Esophagus squamous epithelium (tissue), 5 donors: Measurements from ENCODE around the gene IFT122. TPM values are rescaled to one million over a fixed set of nuclear protein-coding genes. Genes with fewer than 3 reads are reported as not detected.

Source experiments
- DNase-seq: peaks from one replicate; lab custom pipeline; 2025; lab: John Stamatoyannopoulos, UW
- H3K27ac ChIP-seq, 4 donors: fragments of 200-600 bp; sonication (generic); one replicate each; pipeline ENCODE4 v1.5.1; 2016 to 2019; ENCODE audit warnings: mild to moderate bottlenecking in 1 of 4
- H3K27me3 ChIP-seq, 4 donors: fragments of 200-600 bp; sonication (generic); 1 replicate in 3 of 4; 2 replicates in 1 of 4; pipeline versions ENCODE4 v1.5.1 to v1.6.0; 2017 to 2021; ENCODE audit warnings: antibody characterized with exemption in 1 of 4
- H3K36me3 ChIP-seq, 3 donors: fragments of 200-600 bp; sonication (generic); one replicate each; pipeline ENCODE4 v1.5.1; 2016 to 2019
- H3K4me1 ChIP-seq, 3 donors: fragments of 200-600 bp; sonication (generic); one replicate each; pipeline ENCODE4 v1.5.1; 2017 to 2019
- H3K4me3 ChIP-seq, 4 donors: fragments of 200-600 bp; sonication (generic); 1 replicate in 3 of 4; 2 replicates in 1 of 4; pipeline ENCODE4 v1.5.1; 2016 to 2019; ENCODE audit warnings: mild to moderate bottlenecking in 2 of 4, moderate library complexity in 1 of 4
- H3K9me3 ChIP-seq, 3 donors: fragments of 200-600 bp; sonication (generic); one replicate each; pipeline ENCODE4 v1.5.1; 2016 to 2019
- POLR2A ChIP-seq, 4 donors: fragments of 450-650 bp; IDR thresholded peaks; one replicate each; pipeline ENCODE4 v1.6.1; 2017; ENCODE audit warnings: antibody characterized with exemption in 4 of 4, mild to moderate bottlenecking in 4 of 4, moderate library complexity in 3 of 4
- WGBS, 2 donors: methylation state at CpG; one replicate each; pipeline ENCODE4 v1.1.5; 2018; 5-methylcytosine and 5-hydroxymethylcytosine counted together
- intact Hi-C: fragments of 100-400 bp; cut with DNase I; formaldehyde crosslinking; loops from one replicate; pipeline ENCODE4 v1.15.0; 2022
- total RNA-seq, 4 donors: library from RNA; depleted of rRNA; stranded (reverse); fragments of >200 nt; gene quantifications; one replicate each; pipeline ENCODE4 v1.1.0, GENCODE V29; 2016
- TF ChIP-seq, protein P1 (sequence below), 6 experiments: fragments of 450-650 bp in 4 of 6; fragments of 200-600 bp in 2 of 6; sonication (generic) in 2 of 6; IDR thresholded peaks; one replicate each; pipeline ENCODE4 v1.5.1; 2016 to 2019; ENCODE audit warnings: antibody characterized with exemption in 6 of 6, mild to moderate bottlenecking in 4 of 6, moderate library complexity in 4 of 6
- donor health status: DM: yes; HTN: yes; CAD: no.

IFT122 gene
- total RNA-seq, 4 donors from 2014 or later: 6.0 to 26.5 (median 11.5) TPM

- no peak for TF ChIP-seq POLR2A (IDR thresholded peaks at IDR 0.05)
- TF ChIP-seq, protein P1, sequence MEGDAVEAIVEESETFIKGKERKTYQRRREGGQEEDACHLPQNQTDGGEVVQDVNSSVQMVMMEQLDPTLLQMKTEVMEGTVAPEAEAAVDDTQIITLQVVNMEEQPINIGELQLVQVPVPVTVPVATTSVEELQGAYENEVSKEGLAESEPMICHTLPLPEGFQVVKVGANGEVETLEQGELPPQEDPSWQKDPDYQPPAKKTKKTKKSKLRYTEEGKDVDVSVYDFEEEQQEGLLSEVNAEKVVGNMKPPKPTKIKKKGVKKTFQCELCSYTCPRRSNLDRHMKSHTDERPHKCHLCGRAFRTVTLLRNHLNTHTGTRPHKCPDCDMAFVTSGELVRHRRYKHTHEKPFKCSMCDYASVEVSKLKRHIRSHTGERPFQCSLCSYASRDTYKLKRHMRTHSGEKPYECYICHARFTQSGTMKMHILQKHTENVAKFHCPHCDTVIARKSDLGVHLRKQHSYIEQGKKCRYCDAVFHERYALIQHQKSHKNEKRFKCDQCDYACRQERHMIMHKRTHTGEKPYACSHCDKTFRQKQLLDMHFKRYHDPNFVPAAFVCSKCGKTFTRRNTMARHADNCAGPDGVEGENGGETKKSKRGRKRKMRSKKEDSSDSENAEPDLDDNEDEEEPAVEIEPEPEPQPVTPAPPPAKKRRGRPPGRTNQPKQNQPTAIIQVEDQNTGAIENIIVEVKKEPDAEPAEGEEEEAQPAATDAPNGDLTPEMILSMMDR (IDR thresholded peaks at IDR 0.05): no peak
- peaks cover 0 to 78% (median 41%) of the 10 kb centered on the region in 3 donors for H3K4me1 ChIP-seq
- WGBS, 2 donors: 0 to 1% methylated on average over 7 to 9 of the region's 17 CpGs
- H3K4me3 ChIP-seq: peak overlapping the region; percentile 64 to 93 (median 84)
- H3K27me3 ChIP-seq: no peaks in the 10 kb centered on the region
- peak; percentile 49 for DNase-seq
- H3K9me3 ChIP-seq: no peaks in the 10 kb centered on the region
- peaks cover 0 to 37% (median 0%) of the 10 kb centered on the region in 3 donors for H3K36me3 ChIP-seq
- intact Hi-C loops: no loop called here
- H3K27ac ChIP-seq: peak overlapping the region; percentile 89 to 99 (median 91)
Observed at GRCh38 chr3:129439226-129439816, 703 bp upstream of the IFT122 start.

GRCh38 chr3:129440618-129441190 is 680 bp downstream of the IFT122 start:
- peak overlapping the region; percentile 64 to 93 (median 84) for H3K4me3 ChIP-seq
- H3K4me1 ChIP-seq: peaks cover 0 to 80% (median 37%) of the 10 kb centered on the region in 3 donors
- H3K27me3 ChIP-seq: no peaks in the 10 kb centered on the region
- no peak for DNase-seq
- no peak for TF ChIP-seq POLR2A (IDR thresholded peaks at IDR 0.05)
- TF ChIP-seq, protein P1 (IDR thresholded peaks at IDR 0.05): no peak
- intact Hi-C loops: no loop called here
- H3K36me3 ChIP-seq: peaks cover 0 to 23% (median 0%) of the 10 kb centered on the region in 3 donors
- 3% methylated on average over 9 of the region's 9 CpGs for WGBS, 2 donors
- no peaks in the 10 kb centered on the region for H3K9me3 ChIP-seq
- peak overlapping the region; percentile 89 to 99 (median 91) for H3K27ac ChIP-seq

DNA sequence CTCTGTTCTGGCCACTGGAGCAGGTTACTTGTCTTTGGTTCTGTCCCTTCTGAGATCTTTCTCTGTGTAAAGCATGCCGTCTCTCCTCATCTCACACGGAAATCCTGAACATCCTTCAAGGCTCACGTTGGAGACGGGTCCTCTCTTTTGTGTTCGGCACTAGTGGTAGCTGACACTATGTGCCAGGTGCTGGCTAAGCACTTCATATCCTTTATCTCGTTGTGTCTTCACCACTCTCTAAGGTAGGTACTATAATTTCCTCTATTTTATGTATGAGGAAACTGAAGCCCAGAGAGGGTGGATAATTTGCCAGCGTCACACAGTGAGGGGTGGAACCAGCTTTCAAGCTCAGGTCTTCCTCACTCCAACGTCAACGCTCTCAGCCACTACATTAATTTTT is 1.2 kb downstream of the IFT122 start:
- Histone ChIP-seq H3K36me3 (peaks cover 0 to 18% (median 0%) of the 10 kb centered on the region in 3 donors), H3K4me3 (peak overlapping the region in 3 of 4 donors; percentile 64 to 93 (median 74)), H3K9me3 (no peaks in the 10 kb centered on the region), H3K27ac (peak overlapping the region; percentile 89 to 99 (median 91)), H3K4me1 (peaks cover 0 to 78% (median 37%) of the 10 kb centered on the region in 3 donors), H3K27me3 (no peaks in the 10 kb centered on the region)
- intact Hi-C loops: no loop called here
- WGBS, 2 donors: 10 to 37% methylated on average over 9 of the region's 9 CpGs
- TF ChIP-seq POLR2A (IDR thresholded peaks at IDR 0.05): no peak
- no peak for DNase-seq

DNA sequence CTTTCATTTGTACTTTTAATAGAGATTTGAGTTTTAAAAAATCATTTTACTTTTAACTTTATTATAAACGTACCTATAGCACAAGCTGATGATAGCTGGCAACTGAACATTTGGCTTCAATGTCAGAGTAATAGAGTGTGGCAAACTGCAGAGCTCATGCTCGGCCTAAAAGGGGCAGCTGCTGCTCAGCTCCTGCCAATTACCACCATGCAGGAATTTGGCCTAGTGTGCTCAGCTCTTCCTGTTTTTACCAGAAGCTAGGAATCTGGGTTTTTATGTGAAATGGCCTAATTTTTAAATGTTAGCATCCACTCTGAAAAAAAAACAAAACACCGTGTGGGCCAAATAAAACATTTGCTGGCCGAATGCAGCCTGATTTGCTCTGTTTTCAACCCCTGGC is 1.8 kb downstream of the IFT122 start:
- TF ChIP-seq, protein P1 (IDR thresholded peaks at IDR 0.05): no peak
- TF ChIP-seq POLR2A (IDR thresholded peaks at IDR 0.05): no peak
- H3K9me3 ChIP-seq: no peaks in the 10 kb centered on the region
- peaks cover 0 to 13% (median 0%) of the 10 kb centered on the region in 3 donors for H3K36me3 ChIP-seq
- H3K4me1 ChIP-seq: peaks cover 0 to 72% (median 37%) of the 10 kb centered on the region in 3 donors
- 29 to 44% methylated on average over 4 of the region's 4 CpGs for WGBS, 2 donors
- intact Hi-C loops: no loop called here
- peak overlapping the region in 2 of 4 donors; percentile 74 to 93 for H3K4me3 ChIP-seq
- peak overlapping the region; percentile 12 to 99 (median 91) for H3K27ac ChIP-seq
- no peaks in the 10 kb centered on the region for H3K27me3 ChIP-seq
- DNase-seq: no peak

- peaks cover 0 to 67% (median 35%) of the 10 kb centered on the region in 3 donors for H3K4me1 ChIP-seq
- WGBS, 2 donors: 50 to 71% methylated on average over 2 of the region's 2 CpGs
- intact Hi-C loops: no loop called here
Observed at GRCh38 chr3:129442486-129442885, 2.5 kb downstream of the IFT122 start.

More at GRCh38 chr3:129442486-129442885, 2.5 kb downstream of the IFT122 start:
- H3K27me3 ChIP-seq: no peaks in the 10 kb centered on the region
- H3K36me3 ChIP-seq: peaks cover 0 to 6% (median 0%) of the 10 kb centered on the region in 3 donors
- H3K4me3 ChIP-seq: no peak overlapping the region
- no peaks in the 10 kb centered on the region for H3K9me3 ChIP-seq
- no peak for DNase-seq
- TF ChIP-seq POLR2A (IDR thresholded peaks at IDR 0.05): no peak
- TF ChIP-seq, protein P1 (IDR thresholded peaks at IDR 0.05): no peak
- H3K27ac ChIP-seq: peak overlapping the region; percentile 12 to 92 (median 66)
